T-helper 2 cell treated with Interferon-gamma antibody and Interleukin-4, amounts not matched to agents 5 μg/mL and 100 μg/mL, for 36 hours (primary cell): ENCODE data around the gene JAM3.
A peak's percentile ranks its signal among the peaks of the same experiment; 100 is the strongest.
"Not testable (repeated sequence)": the region's sequence is repeated elsewhere in the genome, so short reads cannot be mapped to it uniquely, and the experiment has no call there.

Experiments
- DNase-seq: peaks from one replicate; pipeline ENCODE4 v3.0.0; 2021; ENCODE audit warnings: low spot score
- H3K27ac Mint-ChIP-seq: one replicate; pipeline ENCODE4 v1.8.0; 2021; ENCODE audit warnings: mild to moderate bottlenecking, mixed read lengths
- H3K27me3 Mint-ChIP-seq: one replicate; pipeline ENCODE4 v1.8.0; 2021; ENCODE audit warnings: low read depth, mixed read lengths
- H3K36me3 Mint-ChIP-seq: one replicate; pipeline ENCODE4 v1.8.0; 2021; ENCODE audit warnings: low read depth, mixed read lengths
- H3K4me1 Mint-ChIP-seq: one replicate; pipeline ENCODE4 v1.8.0; 2021; ENCODE audit warnings: low read depth, mixed read lengths
- H3K4me3 Mint-ChIP-seq: one replicate; pipeline ENCODE4 v1.8.0; 2022; ENCODE audit warnings: mild to moderate bottlenecking, moderate library complexity, mixed read lengths
- H3K9me3 Mint-ChIP-seq: one replicate; pipeline ENCODE4 v1.8.0; 2021; ENCODE audit warnings: mixed read lengths

JAM3 gene

GRCh38 chr11:134158023-134158422 lies 89.2 kb downstream of the JAM3 start:
- Mint-ChIP-seq H3K4me3 (no peak overlapping the region), H3K27ac (no peak overlapping the region), H3K27me3 (no peaks in the 10 kb centered on the region), H3K4me1 (no peaks in the 10 kb centered on the region), H3K36me3 (peaks cover 80% of the 10 kb centered on the region), H3K9me3 (no peaks in the 10 kb centered on the region)
- no peak for DNase-seq

- Mint-ChIP-seq H3K27me3 (no peaks in the 10 kb centered on the region), H3K4me3 (no peak overlapping the region), H3K27ac (no peak overlapping the region), H3K9me3 (no peaks in the 10 kb centered on the region), H3K4me1 (peaks cover under 1% of the 10 kb centered on the region), H3K36me3 (peaks cover 83% of the 10 kb centered on the region)
- no peak for DNase-seq
These were observed 90.8 kb downstream of the JAM3 start for GRCh38 chr11:134159652-134160051.

GRCh38 chr11:134164490-134165370 lies 95.9 kb downstream of the JAM3 start:
- Mint-ChIP-seq H3K36me3 (peaks cover 79% of the 10 kb centered on the region), H3K9me3 (peaks cover 3% of the 10 kb centered on the region), H3K27me3 (no peaks in the 10 kb centered on the region), H3K4me3 (no peak overlapping the region), H3K27ac (peak overlapping the region; percentile 43), H3K4me1 (peaks cover 2% of the 10 kb centered on the region)
- no peak for DNase-seq

DNA sequence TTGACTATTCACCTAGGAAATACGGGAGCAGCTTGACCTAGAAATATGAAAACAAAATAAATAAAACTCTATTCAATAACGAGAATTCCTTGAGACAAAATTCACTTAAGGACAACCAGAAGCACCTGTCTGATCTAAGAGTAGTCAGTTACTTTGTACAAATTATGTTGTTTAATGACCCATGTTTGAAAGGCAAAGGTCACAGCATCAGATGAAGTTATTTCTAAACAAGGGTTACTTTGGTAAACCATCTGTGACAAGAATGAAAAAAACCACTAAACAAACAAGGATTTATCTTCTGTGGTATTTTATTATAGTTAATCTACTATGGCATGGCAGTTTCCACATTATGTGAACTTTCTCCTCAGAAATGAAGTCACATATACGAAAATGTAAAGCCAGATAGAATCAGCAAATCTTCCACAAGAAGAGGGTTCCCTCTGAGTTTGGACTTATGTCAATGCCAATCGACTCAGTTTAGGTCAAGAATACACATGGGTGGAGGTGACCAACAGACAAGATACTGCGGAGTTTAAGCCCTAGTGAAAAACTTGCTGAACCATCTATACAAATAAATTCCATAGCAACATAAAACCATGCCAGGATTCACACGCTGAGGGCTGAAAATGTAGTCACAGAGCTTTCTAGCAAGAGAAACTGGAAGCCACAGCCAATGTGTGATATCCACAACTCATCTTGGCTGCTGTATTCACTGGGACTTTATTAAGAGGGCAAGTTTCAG lies 101.5 kb downstream of the JAM3 start:
- Mint-ChIP-seq H3K4me3 (no peak overlapping the region), H3K27ac (no peak overlapping the region), H3K4me1 (no peaks in the 10 kb centered on the region), H3K36me3 (peaks cover 69% of the 10 kb centered on the region), H3K27me3 (no peaks in the 10 kb centered on the region), H3K9me3 (peaks cover 1% of the 10 kb centered on the region)
- DNase-seq: no peak

- no peak overlapping the region for H3K27ac Mint-ChIP-seq
- H3K4me1 Mint-ChIP-seq: no peaks in the 10 kb centered on the region
- H3K27me3 Mint-ChIP-seq: no peaks in the 10 kb centered on the region
- H3K36me3 Mint-ChIP-seq: peaks cover 70% of the 10 kb centered on the region
- H3K9me3 Mint-ChIP-seq: no peaks in the 10 kb centered on the region
- no peak overlapping the region for H3K4me3 Mint-ChIP-seq
- DNase-seq: no peak
These were observed 102.0 kb downstream of the JAM3 start for GRCh38 chr11:134170919-134171281.

GRCh38 chr11:134171951-134172350 lies 103.1 kb downstream of the JAM3 start:
- peak overlapping the region; percentile 46 for H3K27ac Mint-ChIP-seq

GRCh38 chr11:134173296-134173695 lies 104.4 kb downstream of the JAM3 start:
- DNase-seq: no peak
- H3K27me3 Mint-ChIP-seq: no peaks in the 10 kb centered on the region
- no peaks in the 10 kb centered on the region for H3K9me3 Mint-ChIP-seq
- no peak overlapping the region for H3K27ac Mint-ChIP-seq
- H3K4me1 Mint-ChIP-seq: no peaks in the 10 kb centered on the region
- H3K36me3 Mint-ChIP-seq: peaks cover 67% of the 10 kb centered on the region
- H3K4me3 Mint-ChIP-seq: no peak overlapping the region

More at GRCh38 chr11:134171951-134172350, 103.1 kb downstream of the JAM3 start:
- Mint-ChIP-seq H3K36me3 (peaks cover 71% of the 10 kb centered on the region), H3K4me1 (no peaks in the 10 kb centered on the region), H3K4me3 (no peak overlapping the region), H3K27me3 (no peaks in the 10 kb centered on the region), H3K9me3 (no peaks in the 10 kb centered on the region)
- DNase-seq: no peak

DNA sequence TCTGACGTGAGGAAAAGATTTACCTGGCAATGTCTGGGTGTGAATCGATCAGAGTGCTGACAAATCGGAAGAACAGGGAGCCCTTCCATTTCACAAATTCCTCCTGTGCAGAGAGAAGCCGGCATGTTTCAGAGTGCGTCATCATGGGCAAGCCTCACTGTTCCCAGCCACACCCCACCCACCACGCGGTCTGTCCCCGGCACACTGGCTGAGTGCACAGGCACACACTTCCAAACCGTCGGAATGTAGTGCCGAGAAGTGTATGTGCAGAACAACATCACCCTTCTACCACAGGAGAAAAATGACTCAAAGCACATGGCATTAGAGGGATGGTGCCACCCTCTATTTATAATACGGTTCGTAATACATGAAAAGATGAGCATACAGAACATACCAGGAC lies 107.4 kb downstream of the JAM3 start:
- no peak for DNase-seq
- Mint-ChIP-seq H3K36me3 (peaks cover 53% of the 10 kb centered on the region), H3K9me3 (no peaks in the 10 kb centered on the region), H3K27me3 (no peaks in the 10 kb centered on the region), H3K4me3 (no peak overlapping the region), H3K27ac (no peak overlapping the region), H3K4me1 (no peaks in the 10 kb centered on the region)

GRCh38 chr11:134178032-134178674 lies 109.3 kb downstream of the JAM3 start:
- peaks cover 47% of the 10 kb centered on the region for H3K36me3 Mint-ChIP-seq
- no peak for DNase-seq
- no peaks in the 10 kb centered on the region for H3K4me1 Mint-ChIP-seq
- H3K4me3 Mint-ChIP-seq: no peak overlapping the region
- no peaks in the 10 kb centered on the region for H3K27me3 Mint-ChIP-seq
- no peaks in the 10 kb centered on the region for H3K9me3 Mint-ChIP-seq
- no peak overlapping the region for H3K27ac Mint-ChIP-seq

GRCh38 chr11:134181707-134182106 lies 112.8 kb downstream of the JAM3 start:
- Mint-ChIP-seq H3K27ac (no peak overlapping the region), H3K9me3 (no peaks in the 10 kb centered on the region), H3K4me1 (no peaks in the 10 kb centered on the region), H3K4me3 (no peak overlapping the region), H3K27me3 (no peaks in the 10 kb centered on the region), H3K36me3 (peaks cover 48% of the 10 kb centered on the region)
- DNase-seq: no peak

- not testable (repeated sequence) for H3K27ac Mint-ChIP-seq, H3K4me1 Mint-ChIP-seq, H3K4me3 Mint-ChIP-seq, H3K27me3 Mint-ChIP-seq, DNase-seq, H3K9me3 Mint-ChIP-seq
- H3K36me3 Mint-ChIP-seq: peaks cover 82% of the 10 kb centered on the region
These were observed 119.2 kb downstream of the JAM3 start for GRCh38 chr11:134188092-134188491.

- Mint-ChIP-seq H3K27me3 (no peaks in the 10 kb centered on the region), H3K4me1 (peaks cover 5% of the 10 kb centered on the region), H3K36me3 (peaks cover 74% of the 10 kb centered on the region), H3K4me3 (no peak overlapping the region), H3K9me3 (no peaks in the 10 kb centered on the region), H3K27ac (peak overlapping the region; percentile 79)
- DNase-seq: no peak
These were observed 127.9 kb downstream of the JAM3 start for GRCh38 chr11:134196756-134197155.

- Mint-ChIP-seq H3K36me3 (peaks cover 72% of the 10 kb centered on the region), H3K4me1 (peaks cover 5% of the 10 kb centered on the region), H3K27ac (no peak overlapping the region), H3K4me3 (no peak overlapping the region), H3K27me3 (no peaks in the 10 kb centered on the region), H3K9me3 (no peaks in the 10 kb centered on the region)
- no peak for DNase-seq
These were observed 130.7 kb downstream of the JAM3 start for GRCh38 chr11:134199531-134199930.

DNA sequence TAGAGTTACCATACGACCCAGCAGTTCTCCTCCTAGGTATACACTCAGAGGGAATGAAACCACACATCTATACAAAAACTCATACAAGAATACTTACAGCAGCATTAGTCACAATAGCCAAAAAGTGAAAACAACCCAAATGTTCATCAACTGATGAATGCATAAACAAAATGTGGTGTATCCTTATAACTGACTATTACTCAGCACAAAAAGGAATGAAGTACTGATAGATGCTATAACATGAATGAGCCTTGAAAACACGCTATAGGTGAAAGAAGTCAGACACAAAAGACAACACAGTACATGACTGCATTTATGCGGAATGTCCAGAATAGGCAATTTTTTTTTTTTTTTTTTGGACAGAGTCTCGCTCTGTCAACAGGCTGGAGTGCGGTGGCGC lies 131.8 kb downstream of the JAM3 start:
- H3K4me3 Mint-ChIP-seq: no peak overlapping the region

More for the DNA sequence above, 131.8 kb downstream of the JAM3 start:
- H3K4me1 Mint-ChIP-seq: peaks cover 5% of the 10 kb centered on the region
- peaks cover 75% of the 10 kb centered on the region for H3K36me3 Mint-ChIP-seq
- H3K27me3 Mint-ChIP-seq: no peaks in the 10 kb centered on the region
- DNase-seq: no peak
- no peak overlapping the region for H3K27ac Mint-ChIP-seq
- H3K9me3 Mint-ChIP-seq: no peaks in the 10 kb centered on the region
